T-helper 1 cell treated with Interleukin-12 subunit alpha and Interleukin-12 subunit beta and Interleukin-4 antibody, amounts not matched to agents 30 ng/mL and 1 ng/mL, for 36 hours (primary cell): ENCODE measurements around the gene ARIH1. TPM values are rescaled to one million over a fixed set of nuclear protein-coding genes. Genes with fewer than 3 reads are reported as not detected.

ENCODE experiments used
- intact Hi-C: fragments of 100-400 bp; cut with micrococcal nuclease; formaldehyde crosslinking; loops from one replicate; pipeline ENCODE4 v1.15.1; 2024
- total RNA-seq: library from RNA; stranded (reverse); gene quantifications from 2 replicates; pipeline ENCODE4 v1.2.3, GENCODE V29; 2022

Gene ARIH1
- total RNA-seq, 1 donor from 2014 or later: 123 TPM

DNA sequence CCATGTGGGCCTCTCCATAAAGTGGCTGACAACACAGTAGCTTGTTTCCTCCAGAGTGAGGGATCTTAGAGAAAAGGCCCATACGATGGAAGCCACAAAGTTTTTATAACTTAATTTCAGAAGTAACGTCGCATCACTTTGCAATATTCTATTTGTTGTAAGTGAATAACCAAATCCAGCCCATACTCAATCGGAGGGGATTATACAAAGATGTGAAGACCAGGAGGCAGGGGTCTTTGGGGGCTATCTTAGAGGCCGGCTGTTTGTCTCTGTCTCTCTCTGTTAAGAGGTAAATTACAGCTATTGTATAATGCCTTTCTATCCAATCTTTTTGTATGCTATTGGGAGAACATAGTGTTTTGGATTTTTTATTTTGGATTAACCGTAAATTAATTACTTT lies 9.1 kb downstream of the ARIH1 start:
- intact Hi-C loops: no loop called here

DNA sequence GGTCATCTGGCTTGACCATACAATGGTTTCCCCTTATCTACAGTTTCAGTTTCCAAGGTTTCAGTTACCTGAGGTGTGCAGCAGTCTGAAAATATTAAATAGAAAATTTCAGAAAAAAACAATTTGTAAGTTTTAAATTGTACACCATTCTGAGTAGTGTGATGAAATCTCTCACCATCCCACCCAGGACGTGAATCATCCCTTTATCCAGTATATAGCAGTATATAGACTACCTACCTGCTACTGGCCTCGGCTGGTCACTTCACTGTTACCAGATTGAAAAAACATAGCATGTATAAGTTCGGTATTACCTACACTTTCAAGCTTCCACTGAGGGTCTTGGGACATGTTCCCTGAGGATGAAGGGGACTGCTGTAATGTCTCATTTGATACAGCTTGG lies 12.0 kb downstream of the ARIH1 start:
- intact Hi-C loops: no loop called here

DNA sequence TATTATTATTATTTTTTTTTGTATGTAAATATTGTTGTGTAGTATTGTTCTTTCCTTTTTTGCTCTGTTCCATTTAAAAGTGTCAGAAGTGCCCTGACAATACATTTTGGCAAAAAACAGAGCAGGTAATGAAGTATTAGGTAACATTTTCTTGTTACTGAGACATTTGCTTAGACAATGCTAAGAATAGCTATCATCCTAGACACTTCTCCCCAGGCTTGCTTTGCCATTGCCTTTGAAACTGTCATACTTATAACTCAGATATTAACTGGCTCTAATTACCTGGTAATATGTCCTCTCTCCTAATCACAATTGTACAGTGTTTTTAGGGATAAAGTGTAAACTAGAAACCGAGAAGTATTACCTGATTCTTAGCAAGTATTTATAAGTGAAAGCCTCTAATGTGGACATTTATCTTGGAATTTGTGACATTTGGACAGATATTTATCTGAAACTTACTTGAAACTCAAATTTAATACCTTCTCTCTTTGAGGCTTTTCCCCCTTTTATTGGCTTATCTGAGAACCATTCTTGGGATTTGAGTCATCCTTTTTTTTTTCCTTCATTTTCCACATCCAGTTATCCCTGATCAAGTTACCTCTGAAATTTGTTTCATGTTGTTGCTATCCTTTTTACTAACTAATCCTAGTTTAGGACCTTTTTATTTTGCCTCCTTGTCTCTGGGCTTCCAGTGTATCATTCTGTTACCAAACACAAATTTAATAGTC lies 13.1 kb downstream of the ARIH1 start:
- intact Hi-C loops: no loop called here

DNA sequence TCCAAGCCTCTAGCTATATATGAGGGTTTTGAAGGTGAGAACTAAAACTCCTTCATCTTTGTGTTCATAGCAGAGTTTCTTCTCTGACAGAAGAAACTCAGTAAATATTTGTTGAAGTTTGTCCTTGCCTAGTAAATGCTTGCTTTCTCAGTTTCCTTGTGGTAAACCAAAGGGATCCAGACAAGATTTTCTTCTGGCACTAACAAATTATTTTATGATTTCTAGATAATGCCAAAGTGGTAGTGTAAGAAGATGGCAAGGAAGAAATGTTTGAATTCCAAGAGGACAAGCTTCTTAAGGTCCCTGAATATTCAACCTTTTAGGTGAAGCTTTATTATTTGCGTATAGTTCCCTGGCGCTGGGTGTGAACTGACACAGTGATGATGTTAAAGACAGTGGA lies 14.4 kb downstream of the ARIH1 start:
- intact Hi-C loops: no loop called here

DNA sequence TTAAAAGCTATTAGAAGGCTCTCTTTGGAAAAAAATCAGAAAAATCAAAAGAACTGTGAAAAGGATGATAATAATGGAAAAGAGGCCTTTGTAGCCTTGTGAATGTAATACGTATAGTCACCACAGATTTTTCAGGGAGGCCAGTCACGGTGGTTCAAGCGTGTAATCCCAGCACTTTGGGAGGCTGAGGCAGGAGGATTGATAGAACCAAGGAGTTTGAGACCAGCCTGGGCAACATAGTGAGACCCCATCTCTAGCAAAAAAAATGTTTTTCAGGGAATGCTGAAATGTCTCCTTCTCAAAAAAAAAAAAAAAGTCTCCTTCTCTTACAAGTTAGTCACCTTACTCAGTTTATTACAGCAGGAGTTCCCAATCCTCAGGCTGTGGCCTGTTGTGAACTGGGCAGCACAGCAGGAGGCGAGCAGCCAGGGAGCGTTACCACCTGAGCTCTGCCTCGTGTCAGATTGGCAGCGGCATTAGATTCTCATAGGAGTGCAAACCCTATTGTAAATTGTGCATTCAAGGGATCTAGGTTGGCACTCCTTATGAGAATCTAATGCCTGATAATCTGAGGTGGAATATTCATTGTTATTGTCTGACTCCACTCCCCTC lies 15.9 kb downstream of the ARIH1 start:
- intact Hi-C loops: no loop called here

DNA sequence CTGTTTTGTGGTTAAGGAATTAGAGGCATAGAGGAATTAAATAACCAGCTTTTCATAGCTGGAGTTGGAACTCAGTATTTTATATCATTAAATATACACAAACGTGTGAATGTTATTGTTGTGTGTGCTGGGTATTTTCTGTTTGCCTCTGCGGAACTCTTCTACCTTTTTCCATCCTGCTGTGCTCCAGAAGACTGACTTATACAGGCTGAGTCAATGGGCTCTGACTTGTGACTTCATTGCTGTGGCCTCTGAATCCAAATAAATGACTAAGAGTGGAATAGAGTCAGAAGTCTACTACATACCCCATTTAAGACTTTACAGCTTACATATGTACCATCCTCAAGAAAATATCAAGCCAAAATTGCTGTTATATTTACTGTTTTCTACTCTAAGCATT lies 17.6 kb downstream of the ARIH1 start:
- intact Hi-C loops: no loop called here

DNA sequence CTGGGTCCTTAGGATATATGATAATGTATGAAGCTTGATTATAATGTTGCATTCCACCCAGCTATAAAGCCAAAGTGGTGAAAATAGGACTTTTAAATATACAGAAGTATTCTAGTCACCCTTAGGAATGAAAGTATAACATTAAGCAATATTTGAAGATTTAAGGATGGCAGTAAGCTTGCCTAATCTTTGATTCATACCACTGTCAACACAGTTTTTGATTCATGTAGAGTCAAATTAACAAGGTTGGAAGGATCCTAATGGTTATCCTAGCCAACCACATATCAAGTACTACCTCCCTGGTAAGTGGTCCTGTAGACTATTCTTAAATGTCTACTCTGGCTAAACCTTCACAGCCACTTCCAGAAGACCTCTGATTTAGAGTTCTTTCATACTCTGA lies 18.6 kb downstream of the ARIH1 start:
- intact Hi-C loops: no loop called here

DNA sequence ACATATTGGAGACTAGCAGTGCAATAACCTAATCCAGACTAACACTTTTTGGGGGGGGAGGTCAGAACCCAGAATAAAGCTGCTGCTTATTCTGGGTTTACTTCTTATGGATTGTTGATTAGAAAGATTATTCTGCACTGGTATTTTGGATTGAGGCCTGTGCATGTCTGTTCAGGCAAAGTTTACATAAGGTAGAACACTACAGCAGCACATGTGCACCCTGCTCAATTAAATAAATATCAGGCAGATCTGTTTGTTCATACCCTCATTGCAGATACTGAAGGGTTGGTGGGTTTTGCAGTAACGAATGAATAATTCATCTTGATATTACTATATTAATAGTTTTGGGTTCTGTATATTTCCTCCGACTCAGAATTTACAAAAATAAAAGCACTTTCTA lies 19.1 kb downstream of the ARIH1 start:
- intact Hi-C loops: no loop called here

DNA sequence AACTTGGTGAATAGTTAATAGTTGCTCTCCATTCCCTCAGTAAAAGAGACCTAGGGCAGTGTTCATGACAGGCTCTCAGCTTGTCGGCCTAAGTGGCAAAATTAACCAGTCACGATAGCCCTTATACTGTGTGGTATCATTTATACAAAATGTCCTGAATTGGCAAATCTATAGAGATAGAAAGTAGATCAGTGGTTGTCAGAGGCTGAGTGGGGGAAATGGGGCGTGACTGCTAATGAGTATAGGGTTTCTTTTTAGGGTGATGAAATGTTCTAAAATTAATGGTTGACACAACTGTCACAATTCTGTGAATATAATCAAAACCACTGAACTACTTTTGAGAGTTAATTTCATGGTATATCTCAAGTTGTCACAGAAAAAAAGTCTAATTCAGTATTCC lies 20.9 kb downstream of the ARIH1 start:
- intact Hi-C loops: no loop called here

DNA sequence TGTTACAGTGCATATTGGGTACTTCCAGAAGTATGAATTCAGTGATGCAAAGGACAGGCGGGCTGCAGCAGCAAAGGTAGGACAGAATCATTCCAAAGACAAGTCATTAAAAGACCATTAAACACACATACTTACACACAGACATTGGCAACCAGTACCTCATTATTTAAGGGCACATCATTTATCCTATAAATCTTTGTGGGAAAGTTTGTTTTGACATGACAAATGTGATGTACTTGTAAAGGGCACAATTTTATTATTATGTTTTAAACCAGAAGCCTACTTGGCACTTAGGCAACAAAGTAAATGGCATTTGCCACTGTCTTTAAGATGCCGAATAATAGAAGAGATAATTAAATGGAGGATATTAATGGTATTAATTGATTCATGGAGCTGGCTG lies 22.7 kb downstream of the ARIH1 start:
- intact Hi-C loops: no loop called here

DNA sequence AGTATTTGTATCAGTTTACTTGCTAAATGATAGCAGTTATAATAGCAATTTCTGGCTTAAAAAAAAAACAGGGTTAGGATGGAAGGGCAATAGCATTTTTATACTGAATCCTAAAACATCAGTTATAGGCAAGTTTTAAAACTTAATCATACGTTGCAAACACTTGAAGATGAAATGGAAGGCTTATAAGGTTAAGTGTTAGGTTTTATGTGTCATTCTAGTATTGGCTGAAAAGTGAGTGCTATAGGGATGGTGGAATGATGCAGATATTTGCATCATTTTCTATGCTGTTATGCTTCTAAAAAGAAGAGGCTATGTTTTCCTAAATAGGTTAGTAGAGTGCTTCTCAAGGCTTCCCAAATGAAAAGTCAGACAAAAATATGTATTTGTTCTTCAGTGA lies 23.3 kb downstream of the ARIH1 start:
- intact Hi-C loops: no loop called here

DNA sequence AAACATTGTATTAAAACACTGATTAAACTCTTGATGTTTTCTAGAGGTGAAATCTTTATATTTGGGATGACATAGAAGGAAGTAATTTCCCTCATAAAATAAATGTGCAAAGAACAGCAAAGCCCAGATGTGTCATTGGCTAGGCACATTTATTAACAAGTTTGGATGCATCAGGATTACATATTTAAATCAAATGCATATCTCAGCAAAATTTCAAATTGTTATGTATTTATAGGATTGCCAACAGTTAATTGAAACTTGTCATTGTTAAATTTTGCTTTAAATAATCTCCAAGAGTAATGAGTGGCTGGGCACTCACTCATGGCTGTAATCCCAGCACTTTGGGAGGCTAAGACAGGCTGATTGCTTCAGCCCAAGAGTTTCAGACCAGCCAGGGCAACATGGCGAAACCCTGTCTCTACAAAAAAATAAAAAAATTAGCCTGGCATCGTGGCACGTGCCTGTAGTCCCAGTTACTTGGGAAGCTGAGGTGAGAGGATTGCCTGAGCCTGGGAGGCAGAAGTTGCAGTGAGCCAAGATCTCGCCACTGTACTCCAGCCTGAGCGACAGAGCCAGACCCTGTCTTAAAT lies 28.2 kb downstream of the ARIH1 start:
- intact Hi-C loops: no loop called here

DNA sequence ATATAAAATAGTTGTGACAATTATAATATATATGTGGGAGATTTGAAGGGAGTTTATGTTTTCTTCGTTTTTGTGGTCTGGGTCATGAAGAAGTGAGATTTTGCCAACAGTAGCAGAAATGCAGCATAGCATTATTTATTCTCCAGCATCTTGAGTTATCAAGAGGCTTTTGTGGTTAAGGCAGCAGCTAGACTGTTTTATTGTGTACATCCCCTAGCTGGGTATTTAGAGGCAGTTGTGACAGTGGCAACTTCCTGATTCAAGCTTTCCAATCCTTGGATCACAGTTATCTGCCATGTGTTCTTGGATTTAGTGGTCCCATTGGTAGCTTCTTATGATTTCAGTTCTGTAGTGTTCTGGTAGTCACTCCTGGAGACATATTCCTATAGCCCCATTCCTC lies 29.0 kb downstream of the ARIH1 start:
- intact Hi-C loops: no loop called here

DNA sequence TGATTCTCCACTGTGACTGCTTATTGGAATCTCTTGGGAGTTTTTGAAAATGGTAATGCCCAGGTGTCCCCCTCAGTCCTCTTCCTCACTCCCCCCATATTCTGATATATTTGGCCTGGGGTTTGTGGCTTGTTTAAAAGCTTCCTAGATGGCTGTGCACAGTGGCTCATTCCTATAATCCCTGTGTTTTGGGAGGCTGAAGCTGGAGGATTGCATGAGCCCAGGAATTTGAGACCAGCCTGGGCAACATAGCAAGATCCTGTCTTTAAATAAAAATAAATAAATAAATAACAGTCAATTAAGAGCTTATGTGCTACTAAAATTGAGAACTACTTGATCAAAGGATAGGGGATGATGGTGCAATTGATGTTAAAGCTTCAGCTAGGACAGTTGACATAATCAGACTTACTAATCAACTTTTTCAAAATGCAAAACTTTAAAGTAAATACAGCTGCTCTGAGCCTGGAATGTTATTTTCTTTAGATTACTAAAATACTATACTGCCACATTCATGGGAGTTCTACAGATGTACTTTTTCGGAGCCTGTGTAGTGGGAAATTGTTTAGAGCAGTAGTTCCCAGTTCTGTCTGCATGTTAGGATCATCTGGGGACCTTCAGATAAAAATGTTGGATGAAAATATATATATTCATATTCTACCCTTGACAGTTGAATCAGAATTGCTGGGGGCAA lies 33.4 kb downstream of the ARIH1 start:
- intact Hi-C loops: no loop called here

DNA sequence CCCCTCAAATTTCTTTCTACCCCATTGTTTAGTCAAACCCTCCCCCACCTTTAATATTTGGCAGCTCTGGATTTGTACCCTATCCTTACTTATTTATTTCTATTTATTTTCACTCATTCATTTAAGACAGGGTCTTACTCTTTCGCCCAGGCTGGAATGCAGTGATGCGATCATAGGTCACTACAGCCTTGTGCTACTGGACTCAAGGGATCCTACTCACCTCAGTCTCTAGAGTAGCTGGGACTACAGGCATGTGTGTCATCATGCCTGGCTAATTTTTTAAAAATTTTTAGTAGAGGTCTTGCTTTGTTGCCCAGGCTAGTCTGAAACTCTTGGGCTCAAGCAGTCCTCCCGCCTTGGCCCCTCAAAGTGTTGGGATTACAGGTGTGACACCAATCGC lies 35.4 kb downstream of the ARIH1 start:
- intact Hi-C loops: no loop called here

DNA sequence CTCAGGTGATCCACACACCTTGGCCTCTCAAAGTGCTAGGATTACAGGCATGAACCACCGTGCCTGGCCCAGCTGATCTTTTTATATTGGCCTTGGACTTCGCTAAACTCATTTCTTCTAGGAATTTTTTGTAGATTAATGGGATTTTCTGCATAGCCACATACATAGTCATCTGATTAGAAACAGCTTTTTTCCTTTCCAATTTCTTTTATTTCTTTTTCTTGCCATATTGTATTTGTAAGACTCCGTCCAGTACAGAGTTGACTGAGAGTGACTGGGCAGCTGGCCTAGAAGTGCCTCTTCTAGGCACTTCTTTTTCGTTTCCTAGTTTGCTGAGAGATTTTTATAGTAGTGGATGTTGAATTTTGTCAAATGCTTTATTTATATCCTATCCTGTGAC lies 37.4 kb downstream of the ARIH1 start:
- intact Hi-C loops: no loop called here

DNA sequence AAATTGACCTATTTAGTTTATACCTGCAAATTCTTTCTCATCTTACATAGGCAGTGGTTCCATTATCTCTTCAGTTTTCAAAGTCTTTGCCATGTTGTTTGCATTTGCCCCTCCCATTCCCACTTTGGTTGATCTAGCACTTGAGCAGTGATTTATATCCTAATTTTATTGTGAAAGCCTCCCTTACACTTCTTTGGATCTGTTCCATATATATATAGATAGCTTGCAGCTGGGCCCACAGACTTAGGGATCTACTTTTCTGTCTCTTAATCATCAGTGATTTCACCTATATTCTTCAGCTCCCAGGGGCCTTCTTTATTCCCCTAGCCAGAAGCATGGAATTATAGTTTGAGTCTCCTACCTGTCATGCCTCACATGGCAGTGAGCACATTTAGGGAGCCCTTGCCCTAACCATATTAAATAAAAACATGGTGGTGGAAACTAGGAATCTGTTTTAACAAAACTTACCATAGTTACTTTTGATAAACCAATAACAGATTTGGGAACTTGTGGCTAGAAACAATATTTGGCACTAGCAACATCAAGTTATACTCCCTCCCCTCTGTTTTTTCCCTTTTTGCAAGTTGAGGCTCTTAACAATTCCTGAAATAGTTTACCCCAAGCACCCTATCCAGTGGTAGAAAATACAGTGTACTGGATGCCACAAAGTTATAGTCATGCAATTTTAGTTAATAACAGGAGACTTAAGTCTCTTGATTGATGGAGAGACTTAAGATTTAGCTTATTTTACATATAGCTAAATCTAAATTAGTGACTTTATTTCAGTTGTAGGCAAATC lies 41.7 kb downstream of the ARIH1 start:
- intact Hi-C loops: no loop called here

DNA sequence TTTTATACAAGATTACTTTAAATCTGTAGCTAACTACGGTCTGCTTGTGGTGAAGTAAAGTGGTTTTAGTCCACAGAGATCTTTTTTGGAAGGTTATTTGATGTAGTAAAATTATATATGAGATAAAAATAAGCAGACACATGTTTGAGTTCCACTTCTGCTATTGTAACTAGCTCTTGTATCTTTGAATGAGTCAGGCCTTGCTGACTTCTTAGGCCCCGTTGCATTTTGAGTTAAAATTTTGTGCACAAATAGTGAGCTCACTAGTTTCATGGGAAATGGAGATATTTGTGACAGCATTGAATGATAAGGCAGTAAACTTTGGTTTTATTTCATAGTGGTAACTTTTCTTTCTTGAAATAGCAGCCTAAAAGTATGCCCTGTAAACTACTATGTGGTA lies 42.6 kb downstream of the ARIH1 start:
- intact Hi-C loops: no loop called here

DNA sequence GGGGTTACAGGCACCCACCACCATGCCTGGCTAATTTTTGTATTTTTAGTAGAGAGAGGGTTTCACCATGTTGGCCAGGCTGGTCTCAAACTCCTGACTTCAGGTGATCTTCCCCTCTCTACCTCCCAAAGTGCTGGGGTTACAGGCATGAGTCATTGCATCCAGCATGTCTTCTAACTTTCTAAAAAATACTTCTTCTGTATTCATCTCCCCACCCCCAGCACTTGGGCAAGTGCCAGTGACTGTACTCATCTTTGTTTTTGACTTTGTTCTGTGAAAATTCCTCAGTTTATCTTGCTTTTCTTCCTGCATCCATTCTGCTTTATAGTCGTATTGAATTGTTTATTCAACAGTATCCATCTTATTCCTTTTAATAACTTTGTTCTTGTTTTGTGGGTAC lies 47.6 kb downstream of the ARIH1 start:
- intact Hi-C loops: no loop called here

DNA sequence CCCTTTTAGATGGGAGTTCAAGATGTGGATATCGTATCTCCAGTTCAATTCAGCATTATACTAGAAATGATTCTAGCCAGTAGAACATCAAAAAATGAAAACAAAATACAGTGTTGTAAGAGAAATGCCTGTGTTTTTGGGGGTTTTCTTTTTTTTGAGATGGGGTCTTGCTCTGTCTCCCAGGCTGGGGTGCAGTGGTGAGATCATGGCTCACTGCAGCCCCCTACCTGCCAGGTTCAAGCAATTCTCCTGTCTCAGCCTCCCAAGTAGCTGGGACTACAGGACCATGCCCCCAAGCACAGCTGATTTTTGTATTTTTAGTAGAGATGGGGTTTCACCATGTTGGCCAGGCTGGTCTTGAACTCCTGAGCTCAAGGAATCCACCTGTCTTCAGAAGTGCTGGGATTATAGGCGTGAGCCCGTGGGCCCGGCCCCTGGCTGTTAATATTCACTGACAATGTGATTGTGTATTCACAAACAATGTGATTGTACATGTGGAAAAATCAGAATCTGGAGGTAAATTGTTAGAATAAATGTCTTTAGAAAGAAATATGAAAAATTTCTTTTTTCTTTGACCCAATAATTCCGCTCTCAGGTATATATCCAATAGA lies 59.0 kb downstream of the ARIH1 start:
- intact Hi-C loops: loop anchor here (1.0 to 5.0 kb wide), 3 partner anchors 60 to 221 kb away; partner anchors contain the start of gene HEXA

DNA sequence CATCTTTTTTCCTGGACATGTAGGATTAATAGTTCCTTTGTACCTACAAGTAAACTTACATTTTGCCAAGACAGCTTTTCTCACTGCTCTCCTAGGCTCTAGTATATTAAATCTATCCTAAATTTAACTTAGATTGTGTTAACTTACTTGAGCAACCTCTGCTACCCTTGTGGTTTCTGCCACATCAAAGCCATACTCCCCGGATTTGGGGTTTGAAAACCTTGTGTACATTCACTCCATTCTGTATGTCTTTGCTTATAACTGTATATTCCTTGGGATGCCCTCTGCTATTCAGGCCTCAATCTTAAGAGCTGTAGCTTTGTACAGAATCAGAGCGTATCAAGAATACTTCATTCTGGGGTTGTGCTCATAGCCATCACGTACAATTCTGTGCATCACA lies 60.4 kb downstream of the ARIH1 start:
- intact Hi-C loops: loop anchor here (5.0 kb wide), 1 partner anchor 157 kb away; the partner anchor contains the start of gene HEXA
